T-cell (primary cell): ENCODE data around the gene OR10J1. TPM values are rescaled to one million over a fixed set of nuclear protein-coding genes. Genes with fewer than 3 reads are reported as not detected.
"Not testable (repeated sequence)": the region's sequence is repeated elsewhere in the genome, so short reads cannot be mapped to it uniquely, and the experiment has no call there.

Experiments used
- ATAC-seq, 4 experiments: fragments of 200-7000 bp in 3 of 4; fragments of 150-1000 bp in 1 of 4; cut with Tn5 transposase; replicated peaks in 1 of 4; 1 replicate in 3 of 4; 2 replicates in 1 of 4; pipeline ENCODE4 v1.10.0; 2021; ENCODE audit warnings: moderate library complexity in 3 of 4, mild to moderate bottlenecking in 2 of 4, moderate number of reproducible peaks in 1 of 4
- CTCF ChIA-PET, 2 donors: fragments of 300-600 bp; sonication (Branson Sonifier 250); formaldehyde crosslinking; loops; one replicate each; lab custom pipeline; 2022; ENCODE audit warnings: antibody characterized with exemption in 2 of 2; lab: Charles Lee
- POLR2A ChIA-PET, 2 donors: fragments of 300-600 bp; sonication (Branson Sonifier 250); formaldehyde crosslinking; loops; one replicate each; lab custom pipeline; 2022; ENCODE audit warnings: antibody characterized with exemption in 2 of 2; lab: Charles Lee
- DNase-seq, 35 experiments: peaks; one replicate each; pipeline versions ENCODE4 v3.0.0 to v3.0.0-alpha.2; 2013 to 2023
- H3K27ac ChIP-seq: one replicate; pipeline ENCODE4 v1.5.1; 2013; ENCODE audit warnings: low read length
- H3K27me3 ChIP-seq, 2 experiments: replicated peaks in 1 of 2; 1 replicate in 1 of 2; 2 replicates in 1 of 2; pipeline versions ENCODE4 v1.6.1 to v1.7.0; 2013; ENCODE audit warnings: low read length in 1 of 2, mixed read lengths in 1 of 2; ENCODE audit not compliant: control insufficient read depth in 2 of 2, insufficient read depth in 2 of 2; ENCODE audit errors: extremely low read depth in 1 of 2
- H3K36me3 ChIP-seq, 2 donors: 1 replicate in 1 of 2; 2 replicates in 1 of 2; pipeline versions ENCODE4 v1.6.1 to v1.7.0; 2013; ENCODE audit warnings: low read length in 1 of 2; ENCODE audit not compliant: control insufficient read depth in 2 of 2, insufficient read depth in 1 of 2; ENCODE audit errors: extremely low read depth in 1 of 2
- H3K4me1 ChIP-seq, 2 experiments: 1 replicate in 1 of 2; 2 replicates in 1 of 2; pipeline versions ENCODE4 v1.6.1 to v1.7.0; 2013; ENCODE audit warnings: low read length in 2 of 2, mixed read lengths in 1 of 2; ENCODE audit not compliant: insufficient read depth in 2 of 2, control insufficient read depth in 1 of 2; ENCODE audit errors: extremely low read depth in 1 of 2
- H3K4me3 ChIP-seq, 2 donors: 1 replicate in 1 of 2; 2 replicates in 1 of 2; pipeline versions ENCODE4 v1.5.1 to v1.7.0; 2013; ENCODE audit warnings: mild to moderate bottlenecking in 2 of 2, low read length in 1 of 2, moderate library complexity in 1 of 2; ENCODE audit not compliant: control insufficient read depth in 1 of 2; ENCODE audit errors: extremely low read depth in 1 of 2
- H3K9me3 ChIP-seq: 2 replicates; pipeline ENCODE4 v1.7.0; 2013
- H3K27ac Mint-ChIP-seq, 2 donors: one replicate each; pipeline ENCODE4 v1.8.0; 2020 to 2021; ENCODE audit warnings: mild to moderate bottlenecking in 2 of 2, mixed read lengths in 2 of 2
- H3K27me3 Mint-ChIP-seq, 2 donors: one replicate each; pipeline ENCODE4 v1.8.0; 2021 to 2022; ENCODE audit warnings: mixed read lengths in 2 of 2
- H3K36me3 Mint-ChIP-seq: one replicate; pipeline ENCODE4 v1.8.0; 2021; ENCODE audit warnings: mixed read lengths
- H3K4me1 Mint-ChIP-seq, 3 donors: one replicate each; pipeline ENCODE4 v1.8.0; 2020 to 2022; ENCODE audit warnings: mixed read lengths in 3 of 3, mild to moderate bottlenecking in 1 of 3
- H3K4me3 Mint-ChIP-seq, 3 donors: one replicate each; pipeline ENCODE4 v1.8.0; 2020 to 2022; ENCODE audit warnings: mild to moderate bottlenecking in 3 of 3, mixed read lengths in 3 of 3, moderate library complexity in 3 of 3
- H3K9me3 Mint-ChIP-seq, 3 donors: one replicate each; pipeline ENCODE4 v1.8.0; 2020 to 2022; ENCODE audit warnings: mixed read lengths in 3 of 3
- whole genome bisulfite sequencing: methylation state at CpG from one replicate; pipeline ENCODE4 v1.1.5; 2013; ENCODE audit warnings: missing lambda C conversion rate; ENCODE audit not compliant: insufficient coverage; 5-methylcytosine and 5-hydroxymethylcytosine counted together
- total RNA-seq, 35 experiments: library from RNA in 6 of 35; stranded (reverse) in 6 of 35; fragments of 120-200 nt in 1 of 35; gene quantifications; one replicate each; pipeline versions ENCODE4 v1.2.1 to v1.2.4 and lab custom pipeline; 2013 to 2026

Gene OR10J1
- total RNA-seq, 5 donors from 2014 or later (not counting 1 experiment from before 2014, with no cell fraction given): not detected

- CTCF ChIA-PET: no interaction called here
- Mint-ChIP-seq H3K27ac (no peak overlapping the region), H3K4me3 (no peak overlapping the region)
Measured at GRCh38 chr1:159444511-159444910, 5.0 kb downstream of the OR10J1 start.

DNA sequence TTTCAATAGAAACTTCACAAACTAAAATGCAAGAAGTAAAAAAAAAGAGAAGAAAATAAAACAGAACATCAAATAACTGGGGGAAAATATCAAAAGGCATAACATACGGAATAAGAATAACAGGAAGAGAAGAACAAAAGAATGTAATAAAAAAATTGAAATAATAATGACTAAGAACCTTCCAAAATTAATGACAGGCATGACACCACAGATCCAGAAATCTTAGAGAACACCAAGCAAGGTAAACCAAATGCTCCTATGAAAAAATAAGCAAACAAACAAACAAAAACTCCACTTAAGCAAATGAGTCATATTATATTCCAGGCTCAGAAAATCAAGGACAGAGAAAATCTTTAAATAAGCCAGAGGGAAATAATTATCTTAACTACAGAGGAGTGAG, 8.7 kb downstream of the OR10J1 start:
- no peak overlapping the region for H3K27ac Mint-ChIP-seq
- Histone ChIP-seq H3K36me3 (no peaks in the 10 kb centered on the region), H3K27me3 (no peaks in the 10 kb centered on the region), H3K4me1 (no peaks in the 10 kb centered on the region), H3K9me3 (no peaks in the 10 kb centered on the region), H3K4me3 (no peak overlapping the region), H3K27ac (no peak overlapping the region)
- H3K27me3 Mint-ChIP-seq: peaks cover 3 to 4% of the 10 kb centered on the region in 2 donors
- no peak for ATAC-seq
- no CpG with 5 or more reads among the region's 1 CpG for WGBS
- DNase-seq: no peak
- ChIA-PET CTCF (no interaction called here), POLR2A (no interaction called here)
- no peaks in the 10 kb centered on the region for H3K4me1 Mint-ChIP-seq
- H3K9me3 Mint-ChIP-seq: peaks cover 8 to 15% (median 11%) of the 10 kb centered on the region in 3 donors
- H3K4me3 Mint-ChIP-seq: no peak overlapping the region
- H3K36me3 Mint-ChIP-seq: no peaks in the 10 kb centered on the region

More at GRCh38 chr1:159444511-159444910, 5.0 kb downstream of the OR10J1 start:
- Mint-ChIP-seq H3K9me3 (peaks cover 4 to 11% (median 9%) of the 10 kb centered on the region in 3 donors), H3K4me1 (no peaks in the 10 kb centered on the region), H3K36me3 (no peaks in the 10 kb centered on the region), H3K27me3 (peaks cover 3 to 21% of the 10 kb centered on the region in 2 donors)
- Histone ChIP-seq H3K27ac (no peak overlapping the region), H3K4me1 (no peaks in the 10 kb centered on the region), H3K27me3 (no peaks in the 10 kb centered on the region), H3K36me3 (no peaks in the 10 kb centered on the region), H3K9me3 (no peaks in the 10 kb centered on the region), H3K4me3 (no peak overlapping the region)
- ATAC-seq (no peak), DNase-seq (no peak)
- POLR2A ChIA-PET: no interaction called here

GRCh38 chr1:159449605-159450004, 10.1 kb downstream of the OR10J1 start:
- H3K4me1 ChIP-seq, ATAC-seq, H3K27me3 Mint-ChIP-seq, H3K4me3 Mint-ChIP-seq, H3K27ac ChIP-seq, H3K36me3 Mint-ChIP-seq, H3K9me3 ChIP-seq, H3K27ac Mint-ChIP-seq, DNase-seq, H3K27me3 ChIP-seq, H3K4me1 Mint-ChIP-seq, POLR2A ChIA-PET, H3K36me3 ChIP-seq, CTCF ChIA-PET, H3K4me3 ChIP-seq: not testable (repeated sequence)
- WGBS: no CpG with 5 or more reads among the region's 23 CpGs
- peaks cover 10 to 20% (median 17%) of the 10 kb centered on the region in 3 donors for H3K9me3 Mint-ChIP-seq

GRCh38 chr1:159459551-159459950, 20.0 kb downstream of the OR10J1 start:
- H3K36me3 Mint-ChIP-seq: no peaks in the 10 kb centered on the region
- H3K36me3 ChIP-seq: no peaks in the 10 kb centered on the region
- H3K4me3 Mint-ChIP-seq: no peak overlapping the region
- no peaks in the 10 kb centered on the region for H3K4me1 ChIP-seq
- DNase-seq: no peak
- WGBS: no CpG with 5 or more reads among the region's 2 CpGs
- no peak overlapping the region for H3K27ac Mint-ChIP-seq
- no peak for ATAC-seq
- no peaks in the 10 kb centered on the region for H3K27me3 ChIP-seq
- peaks cover 0 to 14% (median 8%) of the 10 kb centered on the region in 3 donors for H3K9me3 Mint-ChIP-seq
- H3K9me3 ChIP-seq: no peaks in the 10 kb centered on the region
- H3K4me3 ChIP-seq: no peak overlapping the region
- peaks cover 0 to 5% of the 10 kb centered on the region in 2 donors for H3K27me3 Mint-ChIP-seq
- H3K27ac ChIP-seq: no peak overlapping the region
- ChIA-PET CTCF (no interaction called here), POLR2A (no interaction called here)
- no peaks in the 10 kb centered on the region for H3K4me1 Mint-ChIP-seq

DNA sequence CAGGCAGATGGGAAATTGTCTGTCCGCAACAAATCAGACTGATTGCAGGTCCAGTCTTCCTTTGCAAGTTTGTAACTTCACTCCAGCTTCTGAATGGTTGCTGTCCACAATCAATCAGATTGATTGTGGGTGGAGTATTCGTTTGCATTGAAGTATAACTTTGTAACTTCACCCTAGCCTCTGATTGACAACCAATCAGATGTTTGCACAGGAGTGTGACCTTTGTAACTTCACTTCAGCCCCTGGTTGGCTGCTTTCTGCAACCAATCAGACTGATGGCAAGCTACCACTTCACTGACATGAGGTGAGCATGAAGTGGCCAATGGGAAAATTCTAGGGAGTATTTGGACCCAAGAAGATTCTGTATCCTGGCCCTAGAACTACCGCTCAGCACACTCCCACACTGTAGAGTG, 25.7 kb downstream of the OR10J1 start:
- Mint-ChIP-seq H3K9me3 (peaks cover 0 to 14% (median 8%) of the 10 kb centered on the region in 3 donors), H3K4me1 (no peaks in the 10 kb centered on the region), H3K27me3 (peaks cover 14 to 25% of the 10 kb centered on the region in 2 donors), H3K36me3 (no peaks in the 10 kb centered on the region), H3K27ac (no peak overlapping the region), H3K4me3 (no peak overlapping the region)
- WGBS: 100% methylated on average over 1 of the region's 3 CpGs
- Histone ChIP-seq H3K4me3 (no peak overlapping the region), H3K36me3 (no peaks in the 10 kb centered on the region), H3K27ac (no peak overlapping the region), H3K27me3 (peaks cover 0 to under 1% of the 10 kb centered on the region in 2 experiments), H3K9me3 (no peaks in the 10 kb centered on the region), H3K4me1 (no peaks in the 10 kb centered on the region)
- ChIA-PET CTCF (no interaction called here), POLR2A (no interaction called here)
- ATAC-seq (no peak), DNase-seq (no peak)

- ChIA-PET POLR2A (no interaction called here), CTCF (no interaction called here)
- Mint-ChIP-seq H3K36me3 (no peaks in the 10 kb centered on the region), H3K4me3 (no peak overlapping the region), H3K27ac (no peak overlapping the region), H3K9me3 (peaks cover 0 to 7% (median 0%) of the 10 kb centered on the region in 3 donors), H3K27me3 (peaks cover 20 to 36% of the 10 kb centered on the region in 2 donors), H3K4me1 (no peaks in the 10 kb centered on the region)
- Histone ChIP-seq H3K27me3 (peaks cover 0 to 3% of the 10 kb centered on the region in 2 experiments), H3K4me3 (no peak overlapping the region), H3K36me3 (no peaks in the 10 kb centered on the region), H3K27ac (no peak overlapping the region), H3K4me1 (no peaks in the 10 kb centered on the region), H3K9me3 (no peaks in the 10 kb centered on the region)
- DNase-seq (no peak), ATAC-seq (no peak)
- WGBS: no CpG with 5 or more reads among the region's 2 CpGs
Measured at GRCh38 chr1:159468321-159468720, 28.8 kb downstream of the OR10J1 start.
